NCI-H2196 treated with DMSO at 0.1 percent for 48 hours (cell line): ENCODE measurements around the gene KLRK1.
"Not testable (repeated sequence)": the region's sequence is repeated elsewhere in the genome, so short reads cannot be mapped to it uniquely, and the experiment has no call there.

Source experiments
- DNase-seq: peaks from one replicate; lab custom pipeline; 2025; ENCODE audit not compliant: unreplicated experiment; lab: John Stamatoyannopoulos, UW

KLRK1 gene

DNA sequence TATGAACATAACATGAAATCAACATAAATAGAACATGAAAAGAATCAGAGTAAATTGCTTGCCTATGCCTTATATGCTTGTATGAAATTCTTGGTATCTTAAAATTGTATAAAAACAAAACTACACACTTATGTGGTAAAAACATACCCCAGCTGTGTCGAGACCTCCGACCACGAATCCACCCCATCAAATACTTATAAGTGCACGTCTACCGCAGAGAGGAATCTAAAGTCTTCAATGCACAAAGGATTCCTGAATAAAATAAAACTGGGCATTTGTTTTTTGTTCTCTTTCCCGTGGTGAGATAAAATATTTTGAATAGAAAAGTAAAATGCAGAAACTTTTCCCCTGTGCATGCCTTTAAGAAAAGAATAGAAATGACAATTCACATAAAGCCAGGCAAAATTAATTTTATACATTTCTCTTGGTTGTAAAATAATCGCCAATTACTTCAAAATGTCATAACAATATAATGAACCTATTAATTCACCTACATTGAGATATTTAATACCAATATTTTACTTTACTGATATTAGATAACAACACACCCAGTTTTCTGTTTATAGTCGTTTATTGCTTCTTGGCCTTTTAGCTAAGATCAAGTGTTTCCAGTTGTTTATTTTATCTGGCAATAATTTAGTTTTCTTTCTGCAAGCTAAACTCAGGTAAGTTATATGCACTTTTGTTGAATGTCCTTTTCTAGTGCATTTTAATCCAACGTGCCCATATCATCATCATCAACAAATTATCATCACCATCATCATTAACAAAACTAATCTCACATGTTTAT lies 1.0 kb downstream of the KLRK1 start:
- no peak for DNase-seq

- DNase-seq: not testable (repeated sequence)
Measured at GRCh38 chr12:10387498-10387897, 2.3 kb downstream of the KLRK1 start.

DNA sequence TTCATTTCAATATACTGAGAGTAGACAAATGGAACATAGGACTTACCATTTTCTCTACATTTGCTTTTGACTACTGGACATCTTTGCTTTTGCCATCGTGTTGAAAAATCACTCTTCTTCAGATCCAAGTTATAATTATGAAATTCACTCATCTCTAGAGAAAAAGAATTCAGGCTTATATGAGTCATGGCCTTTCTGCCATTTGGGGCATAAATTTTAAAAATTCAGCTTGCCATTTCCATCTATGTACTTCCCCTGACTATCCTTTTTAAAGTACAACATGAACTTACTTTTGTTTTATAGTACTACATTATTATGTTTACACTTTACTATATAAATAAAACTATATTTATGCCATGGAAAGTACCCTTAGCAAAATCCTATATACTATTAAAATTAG lies 3.0 kb downstream of the KLRK1 start:
- DNase-seq: no peak

DNA sequence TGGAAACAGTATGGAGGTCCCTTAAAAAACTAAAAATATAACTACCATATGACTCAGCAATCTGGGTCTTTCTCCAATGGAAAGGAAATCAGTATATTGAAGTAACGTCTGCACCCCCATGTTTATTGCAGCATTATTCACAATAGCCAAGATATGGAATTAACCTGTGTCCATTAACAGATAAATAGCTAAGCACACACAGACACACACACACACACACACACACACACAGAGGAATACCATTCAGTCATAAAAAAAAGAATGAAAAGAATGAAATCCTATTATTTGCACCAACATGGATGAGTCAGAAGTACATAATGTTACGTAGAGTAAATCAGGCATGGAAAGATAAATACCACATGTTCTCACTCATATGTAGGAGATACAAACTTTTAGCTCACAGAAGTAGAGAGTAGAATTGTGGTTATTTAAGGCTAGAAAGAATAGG lies 4.7 kb downstream of the KLRK1 start:
- DNase-seq: no peak

- DNase-seq: no peak
Measured at GRCh38 chr12:10384191-10384590, 5.7 kb downstream of the KLRK1 start.

DNA sequence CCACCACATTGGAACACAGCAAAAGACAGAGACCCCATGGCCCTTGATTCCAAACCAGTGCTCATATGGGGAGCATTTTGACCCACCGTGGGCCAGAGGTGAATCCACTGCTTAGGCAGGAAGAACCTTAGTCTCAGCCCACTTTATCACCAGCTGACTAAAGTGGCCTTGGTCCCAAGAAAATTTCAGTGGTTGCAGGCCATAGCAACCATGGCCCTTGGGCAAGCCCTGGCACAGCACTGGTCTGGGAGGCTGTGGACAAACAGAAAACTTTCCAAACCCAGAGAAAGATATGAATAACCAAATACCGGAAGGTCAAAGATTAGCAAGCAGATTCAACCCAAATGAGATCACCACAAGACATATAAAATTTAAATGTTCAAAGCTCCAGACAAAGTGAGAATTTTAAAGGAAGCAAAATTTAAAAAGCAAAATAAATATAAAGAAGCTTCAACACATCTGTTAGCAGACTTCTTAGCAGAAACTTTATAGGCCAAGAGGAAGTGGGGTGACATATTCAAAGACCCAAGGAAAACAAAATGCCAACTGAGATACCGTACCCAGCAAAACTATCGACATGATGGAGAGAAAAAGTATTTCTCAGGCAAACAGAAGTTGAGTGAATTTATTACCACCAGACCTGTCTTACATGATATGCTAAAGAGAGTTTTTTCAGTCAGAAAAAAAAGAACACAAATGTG lies 7.8 kb downstream of the KLRK1 start:
- DNase-seq: no peak

GRCh38 chr12:10378737-10379136 lies 11.1 kb downstream of the KLRK1 start:
- DNase-seq: not testable (repeated sequence)

DNA sequence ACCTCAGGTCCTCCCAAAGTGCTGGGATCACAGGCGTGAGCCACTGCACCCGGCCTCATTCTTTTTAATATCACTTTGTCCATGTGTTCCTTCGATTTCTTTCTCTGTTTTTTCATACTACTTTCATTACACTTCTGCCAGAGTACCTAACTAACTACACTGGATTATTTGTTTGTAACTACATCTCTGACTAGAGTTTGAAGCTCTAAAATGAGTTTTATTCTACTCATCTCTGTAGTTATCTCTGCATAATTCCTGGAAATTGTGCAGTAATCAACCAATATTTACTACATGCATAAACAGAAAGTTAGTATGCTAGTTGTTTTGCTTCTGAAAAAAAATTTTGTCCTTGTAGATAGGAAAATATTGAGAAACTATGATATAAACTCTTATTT lies 15.2 kb downstream of the KLRK1 start:
- no peak for DNase-seq

DNA sequence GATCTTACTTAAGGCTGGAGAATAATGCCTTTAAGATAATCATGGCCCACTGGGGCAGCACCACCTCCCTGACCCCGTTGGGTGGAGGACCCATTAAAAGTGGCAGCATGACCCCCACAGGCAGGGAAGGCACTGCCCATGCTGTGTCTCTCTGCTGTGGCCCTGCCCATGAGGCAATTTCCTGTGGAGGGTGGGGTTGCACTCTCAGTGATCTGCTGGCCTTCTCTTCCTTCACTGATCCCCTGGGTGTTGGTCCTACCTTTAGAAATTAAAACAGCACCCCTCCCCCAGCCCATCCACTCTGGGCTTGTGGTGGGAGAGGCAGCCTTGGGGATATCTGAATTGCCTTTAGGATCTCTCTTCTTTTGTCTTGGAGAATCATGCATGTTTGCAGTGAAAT lies 17.3 kb downstream of the KLRK1 start:
- DNase-seq: no peak

- DNase-seq: not testable (repeated sequence)
Measured at GRCh38 chr12:10371893-10372535, 17.8 kb downstream of the KLRK1 start.

- no peak for DNase-seq
Measured at GRCh38 chr12:10369557-10370415, 20.1 kb downstream of the KLRK1 start.

- DNase-seq: no peak
Measured at GRCh38 chr12:10368206-10369171, 21.4 kb downstream of the KLRK1 start.

GRCh38 chr12:10367714-10368113 lies 22.1 kb downstream of the KLRK1 start:
- not testable (repeated sequence) for DNase-seq

GRCh38 chr12:10366875-10367274 lies 23.0 kb downstream of the KLRK1 start:
- no peak for DNase-seq

GRCh38 chr12:10365696-10366405 lies 24.0 kb downstream of the KLRK1 start:
- no peak for DNase-seq

DNA sequence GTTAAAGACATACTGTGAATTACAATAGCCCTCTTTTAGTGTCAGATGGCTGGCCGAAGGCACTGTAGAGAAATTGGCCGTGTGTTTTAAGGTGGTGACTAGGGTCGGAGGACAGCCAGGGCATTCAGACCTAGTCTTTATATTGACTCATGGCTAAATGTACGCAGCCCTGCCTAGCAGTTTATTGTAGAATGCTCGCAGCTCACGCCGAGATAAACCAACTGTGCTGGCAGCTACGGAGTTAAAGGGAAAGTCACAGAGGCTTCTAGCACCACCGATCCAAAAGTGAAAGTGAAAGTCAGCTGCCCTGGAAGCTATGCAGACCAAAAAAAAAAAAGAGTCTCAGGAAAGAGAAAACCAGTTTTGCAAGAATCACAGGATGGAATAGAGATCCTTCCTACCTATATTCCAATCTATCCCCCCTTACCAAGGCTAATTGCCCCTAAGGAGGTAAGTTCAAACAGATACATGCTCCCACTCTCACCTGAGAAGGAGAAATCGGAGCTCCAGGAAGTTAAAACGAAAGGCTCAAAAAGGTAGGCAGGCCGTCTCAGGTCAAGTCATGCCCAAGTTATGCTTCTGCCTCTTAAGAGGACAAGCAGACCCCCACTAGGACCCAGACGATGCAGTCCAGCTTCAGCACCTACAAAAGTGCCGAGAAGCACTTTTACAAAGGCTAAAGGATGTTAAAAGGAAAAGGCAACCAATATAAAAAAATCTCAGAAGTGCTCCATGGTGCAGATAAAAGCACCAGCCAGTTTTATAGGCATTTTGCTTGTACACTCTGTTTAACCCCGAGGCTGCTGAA lies 24.8 kb downstream of the KLRK1 start:
- peak; percentile 24 for DNase-seq

DNA sequence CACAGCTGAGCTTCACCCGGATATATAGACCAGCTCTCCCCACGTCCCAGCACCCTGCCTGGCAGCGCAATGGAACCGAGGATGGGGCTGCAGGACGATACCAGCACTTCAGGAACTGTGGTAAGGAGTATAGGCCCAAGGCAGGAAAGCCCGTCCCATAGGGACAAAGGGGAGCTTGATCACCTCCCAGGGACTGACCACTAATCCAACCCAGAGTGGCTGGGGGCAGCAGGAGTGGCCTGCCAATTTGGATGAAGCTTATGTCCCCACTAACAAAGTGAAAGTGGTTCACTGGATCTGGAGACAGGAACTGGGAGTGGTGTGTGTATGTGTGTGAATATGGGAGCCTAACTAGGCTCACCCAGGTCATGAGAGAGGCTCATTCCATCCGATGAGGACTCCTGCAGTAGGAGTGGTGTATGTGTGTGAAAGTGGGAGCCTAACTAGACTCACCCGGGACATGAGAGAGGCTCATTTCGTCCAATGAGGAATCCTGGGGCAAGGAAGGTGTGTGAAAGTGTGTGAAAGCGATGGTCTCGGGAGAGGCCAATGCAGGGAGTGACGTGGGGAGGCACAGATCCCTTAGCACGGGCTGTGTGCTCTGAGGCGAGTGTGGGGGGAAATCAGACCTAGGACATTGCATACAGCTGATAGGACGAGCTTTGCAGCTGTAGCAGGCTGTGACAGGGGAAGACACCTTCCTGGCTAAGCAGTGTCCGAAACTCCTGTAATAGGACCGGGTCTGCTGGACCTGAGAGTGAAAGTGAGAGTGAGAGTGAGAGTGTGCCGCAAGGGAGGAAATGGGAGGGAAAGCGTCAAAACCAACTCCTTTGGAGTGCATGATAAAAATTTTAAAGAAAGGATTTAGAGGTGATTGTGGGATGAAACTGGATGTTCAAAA lies 25.7 kb downstream of the KLRK1 start:
- DNase-seq: no peak

GRCh38 chr12:10363658-10363913 lies 26.3 kb downstream of the KLRK1 start:
- DNase-seq: no peak
